OCI-LY7 (cell line): ENCODE results near the gene KCNK16.

Source experiments
- CTCF ChIP-seq: fragments of 200-600 bp; sonication (generic); conservative IDR thresholded peaks from 2 replicates; pipeline ENCODE4 v1.5.1; 2014; ENCODE audit warnings: mild to moderate bottlenecking, antibody characterized with exemption, low read length, moderate library complexity, mixed read lengths
- EZH2phosphoT487 ChIP-seq: fragments of 200-600 bp; sonication (generic); IDR thresholded peaks from 2 replicates; pipeline ENCODE4 v1.6.1; 2018; ENCODE audit warnings: low read depth, borderline replicate concordance, mild to moderate bottlenecking, mixed run types, antibody characterized with exemption, low read length, moderate library complexity, mixed read lengths

DNA sequence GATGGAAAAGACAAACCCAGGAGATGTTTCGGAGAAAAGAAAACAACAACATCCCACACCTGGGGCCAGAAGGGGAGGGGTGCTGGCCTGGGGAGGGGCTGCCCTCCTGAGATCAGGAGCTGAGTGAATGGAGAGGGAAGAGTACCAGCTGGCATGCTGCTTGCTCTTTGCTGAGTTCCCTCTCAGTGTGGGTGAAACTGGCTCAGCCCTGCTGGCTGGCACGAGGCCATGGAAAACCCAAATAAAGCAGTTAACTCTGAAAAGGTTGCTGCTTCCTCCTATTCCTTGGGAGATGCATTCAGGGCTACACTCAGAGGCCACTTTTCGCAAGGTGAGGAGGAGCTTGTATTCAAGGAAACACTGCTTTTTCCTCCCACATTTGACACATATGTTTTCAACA is 8.0 kb upstream of the KCNK16 start:
- TF ChIP-seq CTCF: no peak
- TF ChIP-seq EZH2phosphoT487: no peak
